WERI-Rb-1 (cell line): ENCODE results near the gene MAPKAPK3.

ENCODE experiments used
- DNase-seq: peaks from one replicate; pipeline ENCODE4 v3.0.0-alpha.2; 2020
- H3K27ac ChIP-seq: fragments of 250-450 bp; sonication (Bioruptor Pico); 2 replicates; pipeline ENCODE4 v1.5.1; 2020; ENCODE audit warnings: mild to moderate bottlenecking, moderate library complexity
- H3K27me3 ChIP-seq: fragments of 250-450 bp; sonication (Bioruptor Pico); 2 replicates; pipeline ENCODE4 v1.5.1; 2021; ENCODE audit warnings: mild to moderate bottlenecking, low read depth, moderate library complexity; ENCODE audit not compliant: insufficient read depth, severe bottlenecking
- H3K36me3 ChIP-seq: fragments of 250-450 bp; sonication (Bioruptor Pico); 2 replicates; pipeline ENCODE4 v1.5.1; 2020; ENCODE audit warnings: mild to moderate bottlenecking, moderate library complexity
- H3K4me3 ChIP-seq: 2 replicates; pipeline ENCODE4 v1.5.1; 2011; ENCODE audit warnings: low read depth, mild to moderate bottlenecking, control low read depth, low read length
- H3K9me3 ChIP-seq: fragments of 250-450 bp; sonication (Bioruptor Pico); 2 replicates; pipeline ENCODE4 v1.5.1; 2021; ENCODE audit warnings: mild to moderate bottlenecking, moderate library complexity; ENCODE audit not compliant: severe bottlenecking
- CTCF ChIP-seq: IDR thresholded peaks from 2 replicates; pipeline ENCODE4 v1.5.1; 2011; ENCODE audit warnings: low read depth, mild to moderate bottlenecking, control low read depth, inconsistent platforms, low read length

The MAPKAPK3 gene

GRCh38 chr3:50657407-50657806 lies 40.5 kb downstream of the MAPKAPK3 start:
- Histone ChIP-seq H3K36me3 (no peaks in the 10 kb centered on the region), H3K4me3 (no peak overlapping the region), H3K9me3 (no peaks in the 10 kb centered on the region), H3K27me3 (no peaks in the 10 kb centered on the region), H3K27ac (no peak overlapping the region)
- DNase-seq: no peak
- TF ChIP-seq CTCF: no peak

GRCh38 chr3:50657816-50658215 lies 40.9 kb downstream of the MAPKAPK3 start:
- no peak for DNase-seq
- no peak for TF ChIP-seq CTCF
- Histone ChIP-seq H3K27me3 (no peaks in the 10 kb centered on the region), H3K36me3 (no peaks in the 10 kb centered on the region), H3K9me3 (no peaks in the 10 kb centered on the region), H3K27ac (no peak overlapping the region), H3K4me3 (no peak overlapping the region)

GRCh38 chr3:50658416-50658815 lies 41.5 kb downstream of the MAPKAPK3 start:
- DNase-seq: no peak
- no peak overlapping the region for H3K27ac ChIP-seq
- H3K27me3 ChIP-seq: no peaks in the 10 kb centered on the region
- no peak overlapping the region for H3K4me3 ChIP-seq
- no peaks in the 10 kb centered on the region for H3K36me3 ChIP-seq
- TF ChIP-seq CTCF: no peak
- H3K9me3 ChIP-seq: no peaks in the 10 kb centered on the region

- H3K4me3 ChIP-seq: no peak overlapping the region
Measured at GRCh38 chr3:50658831-50659230, 41.9 kb downstream of the MAPKAPK3 start.

GRCh38 chr3:50660386-50660785 lies 43.4 kb downstream of the MAPKAPK3 start:
- Histone ChIP-seq H3K4me3 (no peak overlapping the region), H3K36me3 (no peaks in the 10 kb centered on the region), H3K27ac (no peak overlapping the region), H3K9me3 (no peaks in the 10 kb centered on the region), H3K27me3 (no peaks in the 10 kb centered on the region)
- no peak for TF ChIP-seq CTCF
- DNase-seq: no peak

More at GRCh38 chr3:50658831-50659230, 41.9 kb downstream of the MAPKAPK3 start:
- no peak for TF ChIP-seq CTCF
- Histone ChIP-seq H3K36me3 (no peaks in the 10 kb centered on the region), H3K27me3 (no peaks in the 10 kb centered on the region), H3K9me3 (no peaks in the 10 kb centered on the region), H3K27ac (no peak overlapping the region)
- DNase-seq: no peak

- DNase-seq: no peak
- Histone ChIP-seq H3K27me3 (no peaks in the 10 kb centered on the region), H3K9me3 (no peaks in the 10 kb centered on the region), H3K27ac (no peak overlapping the region), H3K4me3 (no peak overlapping the region), H3K36me3 (no peaks in the 10 kb centered on the region)
- no peak for TF ChIP-seq CTCF
Measured at GRCh38 chr3:50661321-50661837, 44.4 kb downstream of the MAPKAPK3 start.
